Type B pancreatic cell (in vitro differentiated cells): ENCODE measurements around the gene B3GNT9. TPM values are rescaled to one million over a fixed set of nuclear protein-coding genes. Genes with fewer than 3 reads are reported as not detected.

Source experiments
- DNase-seq: peaks from one replicate; pipeline ENCODE4 v3.0.0; 2021; ENCODE audit warnings: mixed read lengths; ENCODE audit not compliant: unreplicated experiment; ENCODE audit errors: extremely low spot score
- H3K27ac Mint-ChIP-seq: 2 replicates; pipeline ENCODE4 v1.8.0; 2021; ENCODE audit warnings: mild to moderate bottlenecking, mixed read lengths
- H3K27me3 Mint-ChIP-seq: 2 replicates; pipeline ENCODE4 v1.8.0; 2021; ENCODE audit warnings: mixed read lengths
- H3K36me3 Mint-ChIP-seq: 2 replicates; pipeline ENCODE4 v1.8.0; 2021; ENCODE audit warnings: mixed read lengths
- H3K4me1 Mint-ChIP-seq: one replicate; pipeline ENCODE4 v1.8.0; 2021; ENCODE audit warnings: mixed read lengths; ENCODE audit not compliant: unreplicated experiment
- H3K4me3 Mint-ChIP-seq: 2 replicates; pipeline ENCODE4 v1.8.0; 2021; ENCODE audit warnings: mild to moderate bottlenecking, mixed read lengths
- H3K9me3 Mint-ChIP-seq: 2 replicates; pipeline ENCODE4 v1.8.0; 2021; ENCODE audit warnings: mixed read lengths
- CTCF ChIP-seq: fragments of 200-600 bp; sonication (generic); conservative IDR thresholded peaks from 2 replicates; pipeline ENCODE4 v1.5.0; 2021; ENCODE audit warnings: antibody characterized with exemption, mild to moderate bottlenecking
- long read RNA-seq: library from polyadenylated mRNA; unstranded; transcript quantifications from one replicate; pipeline ENCODE4 v2.0.0, GENCODE V29; 2020
- total RNA-seq: library from RNA; stranded (reverse); gene quantifications from 2 replicates; pipeline ENCODE4 v1.2.1, GENCODE V29; 2021; ENCODE audit warnings: low replicate concordance

B3GNT9 gene
- total RNA-seq: 9.7 and 11.0 TPM in 2 replicates
- long read RNA-seq, partial matches to known transcripts: 0 of 9 reads
- long read RNA-seq, other reads (novel, unspliced or antisense): 9 of 9 reads

DNA sequence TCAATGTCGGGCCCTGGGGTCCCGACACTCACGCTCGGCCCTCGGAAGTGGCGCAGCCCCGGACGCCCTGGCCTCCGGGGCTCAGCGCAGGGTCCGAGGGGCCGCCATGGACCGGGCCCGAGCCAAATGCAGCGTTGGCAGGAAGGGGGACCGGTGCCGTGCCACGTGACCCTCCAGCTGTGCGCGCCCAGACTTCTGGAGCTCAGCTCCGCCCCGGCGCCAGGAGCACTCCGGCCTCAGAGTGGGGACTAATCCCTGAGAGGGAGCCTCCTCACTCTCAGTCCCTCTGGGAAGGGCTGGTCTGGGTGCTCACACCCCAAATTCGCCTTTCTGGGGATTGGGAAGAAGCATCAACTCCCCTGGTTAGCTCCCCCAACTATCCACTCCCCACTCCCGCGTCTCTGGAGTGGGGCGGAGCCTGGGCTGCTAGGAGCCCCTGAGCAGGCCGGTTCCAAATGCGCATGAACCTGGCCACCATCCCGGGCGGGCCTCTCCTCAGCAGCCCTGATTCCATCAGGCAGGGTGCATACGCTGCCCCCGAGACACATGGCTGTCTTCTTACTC is at the start of gene B3GNT9:
Gene B3GNT9 (minus strand): TSS at position 166 of the 564 bp plus-strand sequence. CDS start 513 bp downstream, outside the sequence.
- no peaks in the 10 kb centered on the region for H3K4me1 Mint-ChIP-seq
- DNase-seq: no peak
- H3K27ac Mint-ChIP-seq: peak within 1 kb of the TSS; percentile 51
- H3K27me3 Mint-ChIP-seq: peaks cover 48% of the 10 kb centered on the region
- no peak for TF ChIP-seq CTCF
- no peaks in the 10 kb centered on the region for H3K9me3 Mint-ChIP-seq
- peaks cover 10% of the 10 kb centered on the region for H3K36me3 Mint-ChIP-seq
- H3K4me3 Mint-ChIP-seq: peak within 1 kb of the TSS; percentile 85

GRCh38 chr16:67200491-67200890 is 49.7 kb upstream of the B3GNT9 start:
- peak overlapping the region; percentile 80 for H3K4me3 Mint-ChIP-seq
- H3K27me3 Mint-ChIP-seq: no peaks in the 10 kb centered on the region
- DNase-seq: no peak
- no peak overlapping the region for H3K27ac Mint-ChIP-seq
- peaks cover 6% of the 10 kb centered on the region for H3K36me3 Mint-ChIP-seq
- no peaks in the 10 kb centered on the region for H3K4me1 Mint-ChIP-seq
- TF ChIP-seq CTCF: no peak
- H3K9me3 Mint-ChIP-seq: no peaks in the 10 kb centered on the region

DNA sequence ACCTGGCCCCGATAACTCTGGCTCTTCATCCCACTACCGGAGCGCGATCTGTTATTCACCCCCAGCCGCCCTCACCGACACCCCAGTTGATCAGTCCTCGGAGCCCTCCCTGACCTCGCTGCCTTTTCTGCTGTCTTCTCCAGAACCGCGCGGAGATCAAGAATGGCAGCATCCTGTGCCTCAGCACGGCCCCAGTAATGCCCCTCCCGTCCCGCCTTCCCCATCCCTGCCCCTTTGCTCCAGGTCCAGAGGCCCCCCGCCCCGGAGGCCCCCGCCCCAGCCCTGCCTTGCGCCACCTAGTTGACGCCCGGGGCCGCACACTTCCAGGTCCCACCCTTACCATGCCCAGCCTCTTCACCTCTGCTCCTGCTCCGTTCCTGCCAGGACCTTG is 49.0 kb upstream of the B3GNT9 start:
- H3K27me3 Mint-ChIP-seq: no peaks in the 10 kb centered on the region
- H3K9me3 Mint-ChIP-seq: no peaks in the 10 kb centered on the region
- H3K4me3 Mint-ChIP-seq: peak overlapping the region; percentile 83
- TF ChIP-seq CTCF: peak; percentile 24
- no peak for DNase-seq
- H3K36me3 Mint-ChIP-seq: peaks cover 6% of the 10 kb centered on the region
- no peak overlapping the region for H3K27ac Mint-ChIP-seq
- H3K4me1 Mint-ChIP-seq: no peaks in the 10 kb centered on the region

GRCh38 chr16:67199011-67199807 is 48.4 kb upstream of the B3GNT9 start, which contains the start of gene ELMO3:
TSS of gene ELMO3 (plus strand) at chr16:67199131. CDS start at chr16:67199327, 196 bp downstream.
- no peaks in the 10 kb centered on the region for H3K9me3 Mint-ChIP-seq
- H3K27me3 Mint-ChIP-seq: no peaks in the 10 kb centered on the region
- TF ChIP-seq CTCF: peak; percentile 56
- H3K27ac Mint-ChIP-seq: no peak within 1 kb of the TSS
- peaks cover 6% of the 10 kb centered on the region for H3K36me3 Mint-ChIP-seq
- H3K4me1 Mint-ChIP-seq: no peaks in the 10 kb centered on the region
- DNase-seq: no peak
- peak within 1 kb of the TSS; percentile 83 for H3K4me3 Mint-ChIP-seq

- Mint-ChIP-seq H3K27ac (no peak overlapping the region), H3K9me3 (no peaks in the 10 kb centered on the region), H3K36me3 (peaks cover 6% of the 10 kb centered on the region), H3K4me3 (peak overlapping the region; percentile 39), H3K27me3 (no peaks in the 10 kb centered on the region), H3K4me1 (no peaks in the 10 kb centered on the region)
- TF ChIP-seq CTCF: peak; percentile 59
- no peak for DNase-seq
Measured at GRCh38 chr16:67198238-67198734, 47.5 kb upstream of the B3GNT9 start.
